Cardiac fibroblast (primary cell): ENCODE data around the gene KIT.

Experiments
- DNase-seq, 2 donors: peaks; one replicate each; pipeline versions ENCODE4 v3.0.0 to v3.0.0-alpha.2; 2010; ENCODE audit warnings: low read depth in 2 of 2
- H3K4me3 ChIP-seq, 2 donors: replicated peaks in 1 of 2; 1 replicate in 1 of 2; 2 replicates in 1 of 2; pipeline ENCODE4 v1.5.1; 2011; ENCODE audit warnings: low read depth in 2 of 2, low read length in 2 of 2, mild to moderate bottlenecking in 2 of 2, moderate library complexity in 1 of 2
- TF ChIP-seq, protein P1 (sequence below): IDR thresholded peaks from one replicate; pipeline ENCODE4 v1.5.1; 2011; ENCODE audit warnings: low read depth, mild to moderate bottlenecking, low read length, inconsistent platforms

Gene KIT

DNA sequence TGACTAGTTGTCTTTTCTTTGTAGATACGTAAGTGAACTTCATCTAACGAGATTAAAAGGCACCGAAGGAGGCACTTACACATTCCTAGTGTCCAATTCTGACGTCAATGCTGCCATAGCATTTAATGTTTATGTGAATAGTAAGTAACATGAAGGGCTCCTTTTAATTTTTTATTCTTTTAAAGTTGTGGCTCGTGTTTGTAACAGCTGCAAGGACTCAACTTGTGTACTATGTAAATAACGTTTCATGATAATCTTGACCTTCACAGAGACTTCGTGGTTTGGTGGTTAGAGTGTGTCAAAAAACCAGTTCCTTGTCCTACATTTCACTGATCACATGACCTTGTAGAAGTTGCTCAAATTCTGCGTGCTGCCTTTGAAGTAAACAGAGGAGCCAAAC is 51.6 kb downstream of the KIT start:
- peak in 1 of 2 donors; percentile 2 for DNase-seq

GRCh38 chr4:54712206-54712605 is 54.4 kb downstream of the KIT start:
- no peak overlapping the region for H3K4me3 ChIP-seq
- no peak for DNase-seq
- TF ChIP-seq, protein P1, sequence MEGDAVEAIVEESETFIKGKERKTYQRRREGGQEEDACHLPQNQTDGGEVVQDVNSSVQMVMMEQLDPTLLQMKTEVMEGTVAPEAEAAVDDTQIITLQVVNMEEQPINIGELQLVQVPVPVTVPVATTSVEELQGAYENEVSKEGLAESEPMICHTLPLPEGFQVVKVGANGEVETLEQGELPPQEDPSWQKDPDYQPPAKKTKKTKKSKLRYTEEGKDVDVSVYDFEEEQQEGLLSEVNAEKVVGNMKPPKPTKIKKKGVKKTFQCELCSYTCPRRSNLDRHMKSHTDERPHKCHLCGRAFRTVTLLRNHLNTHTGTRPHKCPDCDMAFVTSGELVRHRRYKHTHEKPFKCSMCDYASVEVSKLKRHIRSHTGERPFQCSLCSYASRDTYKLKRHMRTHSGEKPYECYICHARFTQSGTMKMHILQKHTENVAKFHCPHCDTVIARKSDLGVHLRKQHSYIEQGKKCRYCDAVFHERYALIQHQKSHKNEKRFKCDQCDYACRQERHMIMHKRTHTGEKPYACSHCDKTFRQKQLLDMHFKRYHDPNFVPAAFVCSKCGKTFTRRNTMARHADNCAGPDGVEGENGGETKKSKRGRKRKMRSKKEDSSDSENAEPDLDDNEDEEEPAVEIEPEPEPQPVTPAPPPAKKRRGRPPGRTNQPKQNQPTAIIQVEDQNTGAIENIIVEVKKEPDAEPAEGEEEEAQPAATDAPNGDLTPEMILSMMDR, result no peak

More for the DNA sequence above, 51.6 kb downstream of the KIT start:
- TF ChIP-seq, protein P1, result no peak
- no peak overlapping the region for H3K4me3 ChIP-seq

DNA sequence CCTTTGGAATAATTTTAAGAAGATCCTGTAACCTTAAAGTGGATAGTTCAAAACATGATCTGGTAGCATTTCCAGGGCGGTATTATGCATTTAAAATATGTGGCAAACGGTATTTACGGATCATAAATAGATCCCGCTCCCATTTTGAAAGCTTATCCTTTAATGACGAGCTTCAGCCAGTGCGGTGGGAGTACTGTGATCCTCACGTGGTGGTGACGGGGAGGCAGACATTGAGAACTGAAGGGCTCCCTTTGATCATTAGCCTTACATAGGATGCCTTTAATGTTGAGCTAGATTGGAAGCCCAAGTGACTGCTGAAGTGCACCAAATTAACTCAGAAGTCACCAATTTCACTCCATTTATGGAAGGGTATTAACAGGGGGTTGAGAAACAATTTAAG is 56.9 kb downstream of the KIT start:
- TF ChIP-seq, protein P1, result no peak
- H3K4me3 ChIP-seq, result no peak overlapping the region
- DNase-seq, result no peak

DNA sequence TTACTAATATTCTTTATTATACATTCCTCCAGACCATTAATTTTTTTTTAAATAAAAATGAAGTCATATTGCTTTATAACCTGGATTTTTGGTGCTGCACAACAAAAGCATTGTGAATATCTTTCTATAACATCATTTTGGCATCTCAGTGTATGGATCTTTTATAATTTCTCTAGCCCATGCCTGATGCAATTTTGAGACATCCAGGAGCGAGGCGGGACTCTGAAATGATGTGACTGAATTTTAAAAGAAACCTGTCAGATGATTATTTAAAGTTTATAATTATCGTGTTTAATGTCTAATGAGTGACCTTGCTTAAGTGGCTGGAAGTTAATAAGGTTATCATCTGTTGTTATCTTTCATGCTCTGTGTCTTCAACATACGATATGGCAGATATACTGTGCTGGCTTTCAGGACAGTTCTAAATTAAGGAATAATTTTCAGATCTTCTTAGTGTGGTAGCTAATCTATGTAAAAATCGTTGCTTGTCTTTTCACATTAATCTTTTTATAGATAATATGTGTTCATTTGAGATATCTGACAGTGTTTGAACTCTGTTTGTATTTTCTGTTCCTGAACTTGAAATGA is 58.8 kb downstream of the KIT start:
- TF ChIP-seq, protein P1, result no peak
- no peak overlapping the region for H3K4me3 ChIP-seq
- no peak for DNase-seq

GRCh38 chr4:54717694-54718093 is 59.9 kb downstream of the KIT start:
- TF ChIP-seq, protein P1, result no peak
- no peak overlapping the region for H3K4me3 ChIP-seq
- no peak for DNase-seq

- no peak overlapping the region for H3K4me3 ChIP-seq
- TF ChIP-seq, protein P1, result no peak
- DNase-seq, result no peak
These were observed 61.6 kb downstream of the KIT start for GRCh38 chr4:54719378-54719777.

- no peak for DNase-seq
- H3K4me3 ChIP-seq, result no peak overlapping the region
- TF ChIP-seq, protein P1, result no peak
These were observed 65.5 kb downstream of the KIT start for GRCh38 chr4:54723220-54723619.
